Stimulated activated CD4-positive, alpha-beta T cell treated with anti-CD3 and anti-CD28 coated beads, TNF-alpha, amount 100 ng/mL, for 4 hours (primary cell): ENCODE data around the gene SLC6A4.
"Not testable (repeated sequence)": the region's sequence is repeated elsewhere in the genome, so short reads cannot be mapped to it uniquely, and the experiment has no call there.

ENCODE experiments used
- DNase-seq, 3 experiments: peaks; one replicate each; pipeline ENCODE4 v3.0.0-alpha.2; 2020; ENCODE audit warnings: low read depth in 3 of 3

SLC6A4 gene

DNA sequence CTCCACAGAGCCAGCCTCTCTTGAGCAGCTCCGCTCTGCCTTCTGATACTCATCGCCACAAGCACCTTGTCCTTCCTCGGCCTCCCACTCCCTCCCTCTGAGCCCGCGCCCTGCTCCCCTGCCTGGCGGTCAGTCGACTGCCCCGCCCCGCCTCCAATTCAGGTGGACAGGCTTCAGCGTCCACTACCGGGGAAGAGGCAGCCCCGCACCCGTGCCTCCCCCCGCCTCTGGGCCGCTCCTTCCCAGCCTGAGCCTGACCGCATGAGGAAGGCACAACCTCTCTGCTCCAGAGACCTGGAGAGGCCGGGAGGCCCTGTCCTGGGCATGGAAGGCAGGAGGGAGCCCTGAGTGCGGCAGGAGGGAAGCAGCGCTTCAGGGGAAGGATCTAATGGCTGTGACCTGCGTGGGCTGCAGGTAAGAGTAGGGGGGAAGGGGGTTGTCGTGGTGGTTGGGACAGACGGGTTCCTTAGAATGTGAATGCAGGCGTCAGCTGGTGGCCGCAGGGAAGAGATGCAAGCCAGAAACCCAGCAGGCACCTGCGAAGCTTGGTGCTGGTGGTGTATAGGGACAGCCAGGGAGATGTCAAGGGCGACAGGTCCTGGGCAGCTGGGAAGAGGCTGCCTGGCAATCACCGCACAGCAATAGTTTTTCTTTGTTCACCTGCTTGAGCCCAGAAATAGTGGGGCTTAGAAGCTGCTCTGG is 3.0 kb upstream of the SLC6A4 start:
- no peak for DNase-seq

- DNase-seq = no peak
These were observed 2.5 kb upstream of the SLC6A4 start for GRCh38 chr17:30238003-30238344.

- no peak for DNase-seq
These were observed 2.0 kb upstream of the SLC6A4 start for GRCh38 chr17:30237296-30238002.

- DNase-seq = no peak
These were observed 1.3 kb upstream of the SLC6A4 start for GRCh38 chr17:30236766-30237165.

- no peak for DNase-seq
These were observed 764 bp upstream of the SLC6A4 start for GRCh38 chr17:30236297-30236624.

GRCh38 chr17:30234964-30235363 is 533 bp downstream of the SLC6A4 start:
- DNase-seq = no peak

DNA sequence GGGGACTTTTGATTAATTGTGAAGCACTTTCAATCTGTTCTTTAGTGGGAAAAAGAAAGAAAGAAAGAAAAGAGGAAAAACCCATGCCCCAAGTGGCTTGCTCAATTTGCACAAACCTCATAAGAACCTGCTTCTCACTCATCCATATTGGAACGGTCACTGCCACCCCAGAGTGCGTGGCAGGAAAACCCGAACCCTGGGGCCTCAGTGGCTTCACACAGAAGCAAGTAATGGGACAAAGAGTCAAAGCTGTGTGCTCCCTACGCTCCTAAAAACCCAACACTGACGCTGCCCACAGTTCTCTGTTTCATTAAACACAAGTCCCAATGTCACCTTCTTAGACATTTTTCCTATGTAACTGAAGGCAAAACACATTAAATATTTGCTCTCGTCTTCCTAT is 1.2 kb downstream of the SLC6A4 start:
- DNase-seq = no peak

DNA sequence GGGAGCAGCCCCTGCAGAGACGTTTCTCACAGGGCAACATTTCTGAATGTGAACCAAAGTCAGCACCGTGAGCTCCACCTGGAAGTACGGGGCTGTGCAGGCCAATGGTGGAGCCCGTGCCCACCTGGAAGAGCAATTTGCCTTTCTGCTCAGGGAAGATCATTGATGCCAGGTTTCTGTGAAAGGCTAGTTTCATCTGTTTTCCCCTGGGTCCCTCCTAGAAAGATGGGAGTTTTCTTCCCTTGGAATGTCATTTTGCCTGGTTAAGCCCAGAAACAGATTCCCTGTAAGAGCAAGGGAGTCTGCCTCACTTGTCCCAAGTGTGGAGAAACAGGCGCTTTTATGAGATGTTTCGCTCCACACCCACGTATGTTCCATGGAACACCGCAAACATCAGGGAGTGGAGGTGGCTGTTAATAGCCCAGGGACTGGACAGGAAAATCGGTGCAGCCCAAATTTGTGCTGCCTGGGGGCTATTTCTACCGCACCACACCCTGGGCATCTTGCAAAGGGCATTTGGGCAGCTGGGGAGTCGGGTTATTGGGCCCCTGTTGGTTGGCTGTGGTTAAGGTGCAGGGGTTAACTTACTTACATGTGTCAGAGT is 2.6 kb downstream of the SLC6A4 start:
- DNase-seq = no peak

- DNase-seq = no peak
These were observed 3.3 kb downstream of the SLC6A4 start for GRCh38 chr17:30232015-30232823.

DNA sequence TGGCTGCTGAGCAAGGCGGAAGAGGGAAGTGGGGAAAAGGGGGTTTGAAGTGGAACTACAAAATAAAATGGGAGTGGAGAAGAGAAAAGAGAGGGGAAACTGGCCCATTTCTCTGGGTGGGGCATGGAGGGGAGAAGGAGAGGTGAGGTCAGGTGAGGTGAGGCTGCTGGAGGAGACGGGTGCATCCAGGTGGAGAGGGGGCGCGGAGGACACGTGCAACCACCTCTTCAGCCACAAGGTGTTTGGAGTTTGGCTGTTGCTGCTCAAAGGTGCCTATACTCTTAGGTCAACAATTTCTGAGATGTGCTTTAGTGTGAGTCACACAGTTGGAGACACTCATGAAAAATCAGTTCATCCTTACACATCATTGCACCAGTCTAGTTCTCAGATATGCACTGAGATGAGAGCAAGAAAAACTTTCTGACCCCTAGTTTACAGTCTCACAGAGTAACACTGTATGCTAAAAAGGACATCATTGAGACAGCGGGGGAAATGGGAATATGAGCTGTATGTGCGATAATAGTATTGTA is 4.8 kb downstream of the SLC6A4 start:
- no peak for DNase-seq

GRCh38 chr17:30230009-30230408 is 5.5 kb downstream of the SLC6A4 start:
- DNase-seq = not testable (repeated sequence)

- no peak for DNase-seq
These were observed 6.5 kb downstream of the SLC6A4 start for GRCh38 chr17:30229012-30229411.

- DNase-seq = no peak
These were observed 7.5 kb downstream of the SLC6A4 start for GRCh38 chr17:30228011-30228410.

DNA sequence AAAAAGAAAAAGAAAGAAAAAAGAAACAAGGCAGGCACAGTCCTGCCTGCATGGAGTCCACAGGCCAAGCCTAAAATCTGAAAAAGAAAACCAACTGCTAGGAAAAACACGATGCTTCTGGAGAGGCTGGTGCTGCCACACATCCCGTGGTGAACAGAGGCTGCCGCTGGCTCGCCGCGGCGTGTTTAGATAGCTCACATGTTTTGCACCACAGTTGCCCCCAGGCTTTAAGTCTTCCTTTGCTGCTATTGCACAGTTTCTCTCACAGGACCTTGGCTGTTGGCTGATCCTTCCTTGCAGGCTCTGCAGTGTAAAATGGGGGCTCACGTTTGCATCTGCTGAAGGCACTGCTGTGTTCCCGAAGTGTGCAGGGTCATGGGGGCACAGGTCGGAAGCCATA is 8.6 kb downstream of the SLC6A4 start:
- DNase-seq = no peak

DNA sequence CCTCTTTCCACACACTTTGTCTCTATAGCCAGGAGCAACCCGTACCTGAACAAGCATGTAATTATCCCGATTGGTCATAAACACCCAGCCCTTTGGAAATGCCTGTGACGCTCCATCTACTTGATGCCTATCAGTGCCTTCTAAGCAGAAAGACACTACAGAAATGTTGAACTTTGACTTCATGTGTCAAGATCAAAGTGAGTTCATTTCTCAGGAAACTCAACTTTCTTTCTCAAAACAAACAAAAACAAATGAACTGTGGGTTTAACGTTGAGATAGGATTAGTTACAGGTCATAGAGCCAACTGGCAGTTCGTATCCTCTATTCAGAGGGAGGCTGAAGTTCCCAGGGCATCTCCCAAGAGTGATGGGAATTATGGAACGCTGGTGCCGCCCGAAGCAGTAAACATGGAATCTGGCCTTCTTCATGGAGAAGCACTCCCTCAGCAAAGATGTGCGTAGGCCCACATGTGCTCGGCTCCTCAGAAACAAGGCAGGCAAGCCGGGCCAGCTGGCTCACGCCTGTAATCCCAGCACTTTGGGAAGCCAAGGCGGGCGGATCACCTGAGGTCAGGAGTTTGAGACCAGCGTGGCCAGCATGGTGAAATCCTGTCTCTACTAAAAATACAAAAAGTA is 9.5 kb downstream of the SLC6A4 start:
- DNase-seq = no peak

DNA sequence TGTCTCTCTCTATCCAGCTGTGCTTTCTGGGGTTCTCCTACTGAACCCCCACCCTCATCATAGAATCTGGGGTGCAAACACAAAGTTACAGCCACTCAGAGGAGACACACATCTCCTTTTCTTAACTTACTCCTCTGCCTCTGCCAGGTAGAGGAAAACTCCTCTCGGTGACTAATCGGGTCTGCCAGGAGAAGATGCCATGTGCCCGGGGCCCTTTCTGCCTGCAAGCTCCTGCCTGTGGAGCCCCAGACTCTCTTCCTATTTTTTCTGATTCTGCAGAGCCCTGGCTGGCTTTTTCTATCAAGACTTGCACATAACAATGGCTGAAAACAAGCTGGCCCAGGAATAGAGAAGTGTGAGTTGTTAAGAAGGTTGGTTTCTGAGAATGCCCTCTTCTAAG is 10.4 kb downstream of the SLC6A4 start:
- DNase-seq = no peak

DNA sequence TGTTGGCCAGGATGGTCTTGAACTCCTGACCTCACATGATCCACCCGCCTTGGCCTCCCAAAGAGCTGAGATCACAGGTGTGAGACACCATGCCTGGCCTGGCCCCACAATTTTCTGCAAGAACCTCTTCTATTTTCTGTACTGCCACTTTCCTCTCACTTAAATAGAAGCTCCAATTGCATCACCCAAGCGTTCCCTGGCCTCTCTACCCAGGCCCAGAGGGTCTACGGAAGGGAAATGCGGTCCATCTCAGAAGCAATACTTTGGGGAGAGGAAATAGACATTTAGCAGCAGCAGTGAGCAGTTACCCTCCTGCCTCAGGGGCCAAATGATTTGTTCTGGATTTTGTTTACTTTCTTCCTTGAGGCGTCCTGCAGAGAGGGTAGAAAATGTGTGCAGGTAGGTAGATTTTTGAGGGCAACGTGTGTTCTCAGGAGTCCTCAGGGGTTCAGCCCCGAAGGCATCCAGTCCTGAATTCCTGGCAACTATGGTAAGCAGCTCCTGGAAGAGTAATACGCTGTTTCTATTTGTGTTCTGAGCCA is 11.0 kb downstream of the SLC6A4 start:
- no peak for DNase-seq

DNA sequence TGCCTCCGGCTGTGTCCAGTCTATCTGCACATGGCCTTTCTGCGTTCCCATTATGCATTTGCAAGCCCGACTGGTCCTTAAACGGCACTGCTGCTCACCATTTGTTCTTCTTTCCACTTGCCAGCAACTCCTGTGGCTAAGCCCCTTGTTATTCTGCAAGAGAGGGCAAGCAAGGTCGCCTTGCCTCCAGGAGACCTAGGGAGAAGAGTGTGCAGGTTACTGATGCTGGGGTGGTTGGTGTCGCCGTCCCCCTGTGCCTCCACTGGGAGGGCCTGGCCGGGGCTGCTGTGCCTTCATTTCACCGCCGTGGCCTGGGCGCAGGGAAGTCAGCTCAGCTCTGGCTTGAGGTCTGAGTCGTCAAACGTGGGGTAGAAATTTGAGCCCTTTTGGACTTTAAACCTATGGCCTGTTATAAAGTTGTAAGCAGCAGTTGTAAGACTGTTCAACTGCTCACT is 12.7 kb downstream of the SLC6A4 start:
- DNase-seq = no peak

- no peak for DNase-seq
These were observed 13.2 kb downstream of the SLC6A4 start for GRCh38 chr17:30222251-30222650.

DNA sequence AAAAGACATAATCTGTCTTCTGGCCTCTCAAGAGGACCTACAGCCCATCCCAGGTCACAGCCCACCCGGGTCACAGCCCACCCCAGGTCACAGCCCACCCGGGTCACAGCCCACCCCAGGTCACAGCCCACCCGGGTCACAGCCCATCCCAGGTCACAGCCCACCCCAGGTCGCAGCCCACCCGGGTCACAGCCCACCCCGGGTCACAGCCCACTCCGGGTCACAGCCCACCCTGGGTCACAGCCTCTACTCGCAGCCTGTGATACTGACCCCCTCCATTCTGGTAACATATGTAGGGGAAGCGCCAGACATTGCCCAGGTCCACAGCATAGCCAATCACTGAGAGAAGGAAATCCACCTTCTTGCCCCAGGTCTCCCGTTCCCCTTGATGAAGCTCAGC is 14.2 kb downstream of the SLC6A4 start:
- no peak for DNase-seq

GRCh38 chr17:30220414-30220813 is 15.1 kb downstream of the SLC6A4 start:
- no peak for DNase-seq
